Gastroesophageal sphincter (tissue), 3 donors: ENCODE data around the gene CDKAL1.

Experiments
- EP300 ChIP-seq: sonication (generic); formaldehyde crosslinking; IDR thresholded peaks from one replicate; pipeline ENCODE4 v1.6.1; 2017; ENCODE audit warnings: antibody characterized with exemption, mild to moderate bottlenecking
- POLR2A ChIP-seq, 2 donors: fragments of 450-650 bp; IDR thresholded peaks; one replicate each; pipeline ENCODE4 v1.6.1; 2017; ENCODE audit warnings: antibody characterized with exemption in 2 of 2, mild to moderate bottlenecking in 2 of 2, moderate library complexity in 1 of 2
- TF ChIP-seq, protein P1 (sequence below), 4 experiments: fragments of 200-600 bp in 2 of 4; fragments of 450-650 bp in 2 of 4; sonication (generic) in 1 of 4; IDR thresholded peaks; one replicate each; pipeline ENCODE4 v1.5.1; 2017 to 2019; ENCODE audit warnings: antibody characterized with exemption in 4 of 4, mild to moderate bottlenecking in 2 of 4, moderate library complexity in 2 of 4

DNA sequence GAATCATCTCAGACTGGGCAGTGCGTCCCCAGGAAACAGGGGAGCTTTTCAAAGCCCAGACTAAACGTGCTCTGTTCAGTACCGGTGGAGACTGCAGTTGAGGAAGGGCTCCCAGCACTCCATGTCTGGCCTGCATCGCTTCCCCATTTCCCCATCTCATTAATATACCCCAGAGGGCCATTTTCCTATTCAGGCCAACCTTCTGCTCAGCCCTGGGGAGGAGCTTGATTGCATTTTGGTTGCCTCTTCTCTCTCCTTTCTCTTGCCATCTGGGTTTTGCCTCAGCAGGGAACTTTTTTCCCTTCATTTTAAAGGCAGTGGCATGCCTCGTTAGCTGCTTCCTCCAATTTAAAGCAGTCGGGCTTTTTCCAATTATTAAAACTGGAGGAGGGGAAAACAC is 665.0 kb downstream of the CDKAL1 start:
- TF ChIP-seq, protein P1, sequence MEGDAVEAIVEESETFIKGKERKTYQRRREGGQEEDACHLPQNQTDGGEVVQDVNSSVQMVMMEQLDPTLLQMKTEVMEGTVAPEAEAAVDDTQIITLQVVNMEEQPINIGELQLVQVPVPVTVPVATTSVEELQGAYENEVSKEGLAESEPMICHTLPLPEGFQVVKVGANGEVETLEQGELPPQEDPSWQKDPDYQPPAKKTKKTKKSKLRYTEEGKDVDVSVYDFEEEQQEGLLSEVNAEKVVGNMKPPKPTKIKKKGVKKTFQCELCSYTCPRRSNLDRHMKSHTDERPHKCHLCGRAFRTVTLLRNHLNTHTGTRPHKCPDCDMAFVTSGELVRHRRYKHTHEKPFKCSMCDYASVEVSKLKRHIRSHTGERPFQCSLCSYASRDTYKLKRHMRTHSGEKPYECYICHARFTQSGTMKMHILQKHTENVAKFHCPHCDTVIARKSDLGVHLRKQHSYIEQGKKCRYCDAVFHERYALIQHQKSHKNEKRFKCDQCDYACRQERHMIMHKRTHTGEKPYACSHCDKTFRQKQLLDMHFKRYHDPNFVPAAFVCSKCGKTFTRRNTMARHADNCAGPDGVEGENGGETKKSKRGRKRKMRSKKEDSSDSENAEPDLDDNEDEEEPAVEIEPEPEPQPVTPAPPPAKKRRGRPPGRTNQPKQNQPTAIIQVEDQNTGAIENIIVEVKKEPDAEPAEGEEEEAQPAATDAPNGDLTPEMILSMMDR (IDR thresholded peaks at IDR 0.05): no peak
- TF ChIP-seq EP300 (no peak), POLR2A (IDR thresholded peaks at IDR 0.05) (no peak)
